K562 (cell line): Measurements from ENCODE around the gene MOB1B. TPM values are rescaled to one million over a fixed set of nuclear protein-coding genes. Genes with fewer than 3 reads are reported as not detected.
A peak's percentile ranks its signal among the peaks of the same experiment; 100 is the strongest.

Experiments
- ARID2 ChIP-seq: fragments of 450-650 bp; IDR thresholded peaks from 2 replicates; pipeline ENCODE4 v1.6.1; 2017; ENCODE audit warnings: antibody characterized with exemption, mild to moderate bottlenecking
- CBFA2T2 ChIP-seq: fragments of 450-650 bp; conservative IDR thresholded peaks from 2 replicates; pipeline ENCODE4 v1.6.1; 2017; ENCODE audit warnings: mild to moderate bottlenecking
- JUN ChIP-seq, 2 experiments: sonication (generic) in 1 of 2; formaldehyde crosslinking in 1 of 2; IDR thresholded peaks; 2 replicates each; pipeline versions ENCODE4 v1.6.1 to v1.8.0; 2012 to 2022; ENCODE audit warnings: borderline replicate concordance in 2 of 2, mild to moderate bottlenecking in 2 of 2, improper control_type of control experiment in 1 of 2, low read depth in 1 of 2, low read length in 1 of 2, missing genetic modification reagents in 1 of 2
- KAT7 ChIP-seq: sonication (generic); formaldehyde crosslinking; IDR thresholded peaks from 2 replicates; pipeline ENCODE4 v1.8.0; 2022; ENCODE audit warnings: missing genetic modification reagents, mild to moderate bottlenecking, borderline replicate concordance
- NR1H2 ChIP-seq: sonication (generic); formaldehyde crosslinking; IDR thresholded peaks from 2 replicates; pipeline ENCODE4 v1.4.0; 2020; ENCODE audit warnings: mild to moderate bottlenecking, missing genetic modification reagents
- PCBP2 ChIP-seq: fragments of 200-400 bp; formaldehyde crosslinking; IDR thresholded peaks from 2 replicates; pipeline ENCODE4 v1.6.1; 2018; ENCODE audit warnings: low read length, low read depth, mild to moderate bottlenecking, moderate library complexity; ENCODE audit not compliant: poor library complexity, severe bottlenecking
- RBBP5 ChIP-seq: fragments of 200-600 bp; sonication (generic); IDR thresholded peaks from 2 replicates; pipeline ENCODE4 v1.6.1; 2012; ENCODE audit warnings: borderline replicate concordance, mild to moderate bottlenecking, low read length, control low read depth, inconsistent platforms; ENCODE audit not compliant: insufficient read depth, poor library complexity, severe bottlenecking
- ZC3H11A ChIP-seq: IDR thresholded peaks from 2 replicates; pipeline ENCODE4 v1.6.1; 2012; ENCODE audit warnings: low read depth, low read length, improper control_type of control experiment
- ZC3H4 ChIP-seq: sonication (generic); formaldehyde crosslinking; IDR thresholded peaks from 2 replicates; pipeline ENCODE4 v1.9.0; 2021; ENCODE audit warnings: missing genetic modification reagents, borderline replicate concordance
- ZNF212 ChIP-seq: fragments of 450-650 bp; formaldehyde crosslinking; IDR thresholded peaks from 2 replicates; pipeline ENCODE4 v1.4.0; 2020; ENCODE audit warnings: mild to moderate bottlenecking
- ZNF23 ChIP-seq: fragments of 250-450 bp; sonication (Bioruptor Pico); IDR thresholded peaks from 2 replicates; pipeline ENCODE4 v1.4.0; 2020; ENCODE audit warnings: mild to moderate bottlenecking
- ZNF354B ChIP-seq: fragments of 250-450 bp; sonication (Bioruptor Pico); IDR thresholded peaks from 2 replicates; pipeline ENCODE4 v1.4.0; 2020
- ZNF668 ChIP-seq: fragments of 250-450 bp; sonication (Bioruptor Pico); IDR thresholded peaks from 2 replicates; pipeline ENCODE4 v1.8.0; 2022; ENCODE audit warnings: mild to moderate bottlenecking, inconsistent platforms
- polyA plus RNA-seq, 8 experiments: library from polyadenylated mRNA; depleted of rRNA in 4 of 8; stranded (reverse) in 5 of 8; unstranded in 3 of 8; fragments of >200 nt; fragmentation: Nextera tagmentation in 2 of 8; fragmentation: Illumina TruSeq in 1 of 8; extraction: Ambion mirVana in 2 of 8; extraction: Trizol in 1 of 8; gene quantifications; 2 replicates each; pipeline versions ENCODE4 v1.2.1 to v1.2.3, GENCODE V29; 2011 to 2014; ENCODE audit warnings: inconsistent platforms in 1 of 8, missing spikeins in 1 of 8
- total RNA-seq, 7 experiments: library from RNA; depleted of rRNA in 6 of 7; stranded (reverse); fragments of >200 nt in 6 of 7; fragmentation: Illumina TruSeq in 2 of 7; extraction: Trizol in 2 of 7; gene quantifications; 2 replicates each; pipeline versions ENCODE4 v1.2.1 to v1.2.3, GENCODE V29; 2011 to 2021; ENCODE audit warnings: low replicate concordance in 1 of 7
- TF ChIP-seq, protein P1 (sequence below), 2 experiments: fragments of 450-650 bp; IDR thresholded peaks; 2 replicates each; pipeline ENCODE4 v1.6.1; 2016; ENCODE audit warnings: mild to moderate bottlenecking in 2 of 2, borderline replicate concordance in 1 of 2, low read depth in 1 of 2, moderate library complexity in 1 of 2
- TF ChIP-seq, protein P2 (sequence below): sonication (generic); formaldehyde crosslinking; IDR thresholded peaks from 2 replicates; pipeline ENCODE4 v1.8.0; 2022; ENCODE audit warnings: missing genetic modification reagents, mild to moderate bottlenecking, borderline replicate concordance
- TF ChIP-seq, protein P3 (sequence below): fragments of 250-450 bp; sonication (Bioruptor Pico); IDR thresholded peaks from 2 replicates; pipeline ENCODE4 v1.8.0; 2021; ENCODE audit warnings: moderate library complexity, mild to moderate bottlenecking, inconsistent platforms
- TF ChIP-seq, protein P4 (sequence below): fragments of 250-450 bp; sonication (Bioruptor Pico); IDR thresholded peaks from 2 replicates; pipeline ENCODE4 v1.5.0; 2021

Gene MOB1B
- total and polyA plus RNA-seq, 9 of the 15 experiments (the other 6 are each of a cell fraction or from before 2014, with no cell fraction given): 8.4 to 37.8 (median 19.0) TPM

DNA sequence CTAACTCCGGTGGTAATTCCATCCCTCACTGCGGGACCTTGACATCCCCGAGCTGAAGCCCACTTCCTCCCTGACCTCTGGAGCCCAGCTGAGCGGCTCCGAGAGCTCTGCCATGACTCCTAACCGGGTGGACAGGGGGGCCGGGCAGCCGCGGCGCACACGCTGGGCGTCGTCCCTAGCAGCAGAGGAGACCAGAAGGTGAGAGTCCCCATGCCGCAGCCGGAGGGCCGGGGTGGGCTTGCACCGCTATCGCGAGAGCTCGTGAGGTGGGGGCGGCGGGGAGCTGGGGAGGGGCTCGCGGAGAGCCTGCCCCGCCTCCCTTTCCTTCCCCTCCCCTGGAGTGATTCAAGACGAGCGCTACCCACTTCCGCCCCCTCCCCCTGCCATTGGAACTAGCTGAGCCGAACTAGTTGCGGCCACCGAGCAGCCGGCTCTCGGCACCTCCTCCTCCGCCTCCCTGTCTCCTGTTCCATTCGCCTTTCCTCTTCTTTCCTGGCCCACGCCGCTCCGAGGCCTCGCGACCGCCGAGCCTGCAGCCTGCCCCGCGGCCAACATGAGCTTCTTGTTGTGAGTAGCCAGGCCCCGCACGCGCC, at the start of gene MOB1B (continued):
- TF ChIP-seq, protein P1, sequence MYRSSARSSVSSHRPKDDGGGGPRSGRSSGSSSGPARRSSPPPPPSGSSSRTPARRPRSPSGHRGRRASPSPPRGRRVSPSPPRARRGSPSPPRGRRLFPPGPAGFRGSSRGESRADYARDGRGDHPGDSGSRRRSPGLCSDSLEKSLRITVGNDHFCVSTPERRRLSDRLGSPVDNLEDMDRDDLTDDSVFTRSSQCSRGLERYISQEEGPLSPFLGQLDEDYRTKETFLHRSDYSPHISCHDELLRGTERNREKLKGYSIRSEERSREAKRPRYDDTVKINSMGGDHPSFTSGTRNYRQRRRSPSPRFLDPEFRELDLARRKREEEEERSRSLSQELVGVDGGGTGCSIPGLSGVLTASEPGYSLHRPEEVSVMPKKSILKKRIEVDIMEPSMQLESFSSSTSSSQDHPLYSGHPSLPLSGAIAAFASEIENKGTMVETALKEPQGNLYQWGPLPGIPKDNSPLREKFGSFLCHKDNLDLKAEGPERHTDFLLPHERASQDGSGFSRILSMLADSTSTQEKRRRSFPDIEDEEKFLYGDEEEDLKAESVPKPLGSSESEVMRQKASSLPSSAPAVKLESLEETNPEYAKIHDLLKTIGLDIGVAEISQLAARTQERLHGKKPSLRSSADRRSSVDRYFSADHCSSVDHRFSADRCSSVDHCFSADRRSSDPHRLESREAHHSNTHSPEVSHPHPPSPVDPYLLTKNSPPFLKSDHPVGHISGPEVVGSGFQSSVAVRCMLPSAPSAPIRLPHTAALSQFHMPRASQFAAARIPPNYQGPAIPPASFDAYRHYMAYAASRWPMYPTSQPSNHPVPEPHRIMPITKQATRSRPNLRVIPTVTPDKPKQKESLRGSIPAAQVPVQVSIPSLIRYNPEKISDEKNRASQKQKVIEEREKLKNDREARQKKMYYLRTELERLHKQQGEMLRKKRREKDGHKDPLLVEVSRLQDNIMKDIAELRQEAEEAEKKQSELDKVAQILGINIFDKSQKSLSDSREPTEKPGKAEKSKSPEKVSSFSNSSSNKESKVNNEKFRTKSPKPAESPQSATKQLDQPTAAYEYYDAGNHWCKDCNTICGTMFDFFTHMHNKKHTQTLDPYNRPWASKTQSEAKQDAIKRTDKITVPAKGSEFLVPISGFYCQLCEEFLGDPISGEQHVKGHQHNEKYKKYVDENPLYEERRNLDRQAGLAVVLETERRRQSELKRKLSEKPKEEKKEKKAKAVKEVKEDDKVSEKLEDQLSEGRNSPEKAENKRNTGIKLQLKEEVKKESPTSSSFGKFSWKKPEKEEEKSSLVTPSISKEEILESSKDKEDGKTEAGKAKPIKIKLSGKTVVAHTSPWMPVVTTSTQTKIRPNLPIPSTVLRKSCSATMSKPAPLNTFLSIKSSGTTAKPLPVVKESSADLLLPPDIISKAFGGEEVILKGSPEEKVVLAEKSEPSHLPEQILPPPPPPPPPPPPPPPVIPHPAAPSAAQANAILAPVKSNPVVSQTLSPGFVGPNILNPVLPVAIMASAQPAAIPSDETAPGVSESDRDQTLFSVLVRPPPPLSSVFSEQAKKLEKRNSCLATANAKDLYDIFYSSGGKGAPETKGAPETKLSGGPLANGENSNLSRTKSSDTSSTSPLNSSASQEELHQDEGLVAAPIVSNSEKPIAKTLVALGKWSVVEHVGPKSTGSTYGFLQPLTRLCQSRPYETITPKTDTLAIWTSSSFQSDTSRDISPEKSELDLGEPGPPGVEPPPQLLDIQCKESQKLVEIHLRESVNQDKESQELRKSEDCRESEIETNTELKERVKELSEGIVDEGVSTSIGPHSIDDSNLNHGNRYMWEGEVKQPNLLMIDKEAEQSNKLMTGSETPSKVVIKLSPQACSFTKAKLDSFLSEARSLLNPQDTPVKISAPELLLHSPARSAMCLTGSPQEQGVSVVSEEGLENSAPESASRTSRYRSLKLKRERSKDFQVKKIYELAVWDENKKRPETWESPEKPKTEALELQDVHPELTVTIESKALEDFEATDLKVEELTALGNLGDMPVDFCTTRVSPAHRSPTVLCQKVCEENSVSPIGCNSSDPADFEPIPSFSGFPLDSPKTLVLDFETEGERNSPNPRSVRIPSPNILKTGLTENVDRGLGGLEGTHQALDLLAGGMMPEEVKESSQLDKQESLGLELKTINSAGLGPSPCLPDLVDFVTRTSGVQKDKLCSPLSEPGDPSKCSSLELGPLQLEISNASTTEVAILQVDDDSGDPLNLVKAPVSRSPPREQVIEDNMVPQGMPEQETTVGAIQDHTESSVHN (IDR thresholded peaks at IDR 0.05; ENCODE audit: borderline replicate concordance in 1 of 2, low read depth in 1 of 2): no peak
- TF ChIP-seq ZC3H4 (CRISPR knock-in tag) (no peak), JUN (IDR thresholded peaks at IDR 0.05; ENCODE audit: borderline replicate concordance, low read depth, low read length) (no peak), JUN (CRISPR knock-in tag; IDR thresholded peaks at IDR 0.05; ENCODE audit: borderline replicate concordance) (no peak), ZNF23 (no peak), KAT7 (CRISPR knock-in tag) (no peak), PCBP2 (no peak), ZC3H11A (no peak), ARID2 (no peak), ZNF354B (no peak), ZNF668 (CRISPR knock-in tag) (no peak), CBFA2T2 (no peak), ZNF212 (CRISPR knock-in tag) (no peak), RBBP5 (peak; percentile 60), NR1H2 (CRISPR knock-in tag) (no peak)
- TF ChIP-seq, protein P2, sequence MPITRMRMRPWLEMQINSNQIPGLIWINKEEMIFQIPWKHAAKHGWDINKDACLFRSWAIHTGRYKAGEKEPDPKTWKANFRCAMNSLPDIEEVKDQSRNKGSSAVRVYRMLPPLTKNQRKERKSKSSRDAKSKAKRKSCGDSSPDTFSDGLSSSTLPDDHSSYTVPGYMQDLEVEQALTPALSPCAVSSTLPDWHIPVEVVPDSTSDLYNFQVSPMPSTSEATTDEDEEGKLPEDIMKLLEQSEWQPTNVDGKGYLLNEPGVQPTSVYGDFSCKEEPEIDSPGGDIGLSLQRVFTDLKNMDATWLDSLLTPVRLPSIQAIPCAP (CRISPR knock-in tag): no peak
- TF ChIP-seq, protein P3, sequence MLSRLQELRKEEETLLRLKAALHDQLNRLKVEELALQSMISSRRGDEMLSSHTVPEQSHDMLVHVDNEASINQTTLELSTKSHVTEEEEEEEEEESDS (CRISPR knock-in tag): no peak
- TF ChIP-seq, protein P4, sequence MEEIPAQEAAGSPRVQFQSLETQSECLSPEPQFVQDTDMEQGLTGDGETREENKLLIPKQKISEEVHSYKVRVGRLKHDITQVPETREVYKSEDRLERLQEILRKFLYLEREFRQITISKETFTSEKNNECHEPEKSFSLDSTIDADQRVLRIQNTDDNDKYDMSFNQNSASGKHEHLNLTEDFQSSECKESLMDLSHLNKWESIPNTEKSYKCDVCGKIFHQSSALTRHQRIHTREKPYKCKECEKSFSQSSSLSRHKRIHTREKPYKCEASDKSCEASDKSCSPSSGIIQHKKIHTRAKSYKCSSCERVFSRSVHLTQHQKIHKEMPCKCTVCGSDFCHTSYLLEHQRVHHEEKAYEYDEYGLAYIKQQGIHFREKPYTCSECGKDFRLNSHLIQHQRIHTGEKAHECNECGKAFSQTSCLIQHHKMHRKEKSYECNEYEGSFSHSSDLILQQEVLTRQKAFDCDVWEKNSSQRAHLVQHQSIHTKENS (CRISPR knock-in tag): no peak
